OCI-LY7 (cell line): Measurements from ENCODE around the gene RNF14. TPM values are rescaled to one million over a fixed set of nuclear protein-coding genes. Genes with fewer than 3 reads are reported as not detected.

ENCODE experiments used
- BruUV-seq: library from RNA; stranded (reverse); fragments of 400-500 nt; replicated peaks from 2 replicates; lab custom pipeline; 2021; lab: Mats Ljungman, UMichigan
- CTCF ChIA-PET: fragments of 300-600 bp; sonication (Branson Sonifier 250); formaldehyde crosslinking; loops from one replicate; lab custom pipeline; 2022; ENCODE audit warnings: antibody characterized with exemption; ENCODE audit not compliant: unreplicated experiment; lab: Charles Lee
- POLR2A ChIA-PET: fragments of 300-600 bp; sonication (Branson Sonifier 250); formaldehyde crosslinking; loops from one replicate; lab custom pipeline; 2022; ENCODE audit warnings: antibody characterized with exemption; lab: Charles Lee
- DNase-seq: peaks from one replicate; pipeline ENCODE4 v3.0.0-alpha.2; 2015; ENCODE audit warnings: low spot score
- H2AFZ ChIP-seq: fragments of 200-600 bp; sonication (generic), shearing (Covaris generic); 2 replicates; pipeline ENCODE4 v1.6.1; 2014; ENCODE audit warnings: mild to moderate bottlenecking, antibody characterized with exemption, low read length, moderate library complexity
- H3K27ac ChIP-seq: fragments of 200-600 bp; sonication (generic); 2 replicates; pipeline ENCODE4 v1.5.1; 2014; ENCODE audit warnings: mixed run types, low read depth, mild to moderate bottlenecking, moderate library complexity, low read length, inconsistent platforms; ENCODE audit not compliant: poor library complexity, severe bottlenecking
- H3K36me3 ChIP-seq: fragments of 200-600 bp; sonication (generic); 2 replicates; pipeline ENCODE4 v1.6.1; 2014; ENCODE audit warnings: mild to moderate bottlenecking, antibody characterized with exemption, low read length, moderate library complexity, mixed read lengths; ENCODE audit not compliant: insufficient read depth
- H3K4me1 ChIP-seq: fragments of 200-600 bp; sonication (generic); 2 replicates; pipeline ENCODE4 v1.5.1; 2014; ENCODE audit warnings: mild to moderate bottlenecking, low read length; ENCODE audit not compliant: insufficient read depth, poor library complexity, severe bottlenecking
- H3K4me2 ChIP-seq: fragments of 200-600 bp; sonication (generic); 2 replicates; pipeline ENCODE4 v1.6.1; 2014; ENCODE audit warnings: mild to moderate bottlenecking, low read length
- H3K4me3 ChIP-seq: fragments of 200-600 bp; sonication (generic); 2 replicates; pipeline ENCODE4 v1.5.1; 2014; ENCODE audit warnings: mild to moderate bottlenecking, low read depth, low read length; ENCODE audit not compliant: poor library complexity, severe bottlenecking
- H3K79me2 ChIP-seq: fragments of 200-600 bp; sonication (generic); 2 replicates; pipeline ENCODE4 v1.6.1; 2016; ENCODE audit warnings: low read depth, mild to moderate bottlenecking, low read length, moderate library complexity, mixed read lengths; ENCODE audit not compliant: insufficient read depth
- H3K9me2 ChIP-seq: fragments of 200-600 bp; sonication (generic); 2 replicates; pipeline ENCODE4 v1.6.1; 2016; ENCODE audit warnings: mild to moderate bottlenecking, low read length, mixed read lengths; ENCODE audit not compliant: insufficient read depth
- H3K9me3 ChIP-seq: fragments of 200-600 bp; sonication (generic); 2 replicates; pipeline ENCODE4 v1.6.1; 2014; ENCODE audit warnings: mild to moderate bottlenecking, mixed run types, low read length, mixed read lengths
- H4K20me1 ChIP-seq: fragments of 200-600 bp; sonication (generic); 2 replicates; pipeline ENCODE4 v1.6.1; 2014; ENCODE audit warnings: mild to moderate bottlenecking, antibody characterized with exemption, low read length, moderate library complexity, mixed read lengths; ENCODE audit not compliant: insufficient read depth
- CTCF ChIP-seq: fragments of 200-600 bp; sonication (generic); conservative IDR thresholded peaks from 2 replicates; pipeline ENCODE4 v1.5.1; 2014; ENCODE audit warnings: mild to moderate bottlenecking, antibody characterized with exemption, low read length, moderate library complexity, mixed read lengths
- EZH2phosphoT487 ChIP-seq: fragments of 200-600 bp; sonication (generic); IDR thresholded peaks from 2 replicates; pipeline ENCODE4 v1.6.1; 2018; ENCODE audit warnings: low read depth, borderline replicate concordance, mild to moderate bottlenecking, mixed run types, antibody characterized with exemption, low read length, moderate library complexity, mixed read lengths
- intact Hi-C: fragments of 100-400 bp; cut with micrococcal nuclease; formaldehyde crosslinking; loops from one replicate; pipeline ENCODE4 v1.10.0; 2022; ENCODE audit not compliant: unreplicated experiment
- total RNA-seq, 2 experiments: library from RNA; depleted of rRNA in 1 of 2; stranded (reverse); fragments of >200 nt in 1 of 2; shearing (Covaris generic) in 1 of 2; gene quantifications; 2 replicates each; pipeline ENCODE4 v1.2.3, GENCODE V29; 2014 to 2022

RNF14 gene
- total RNA-seq, 2 experiments from 2014 or later = 31.7 to 41.1 TPM

DNA sequence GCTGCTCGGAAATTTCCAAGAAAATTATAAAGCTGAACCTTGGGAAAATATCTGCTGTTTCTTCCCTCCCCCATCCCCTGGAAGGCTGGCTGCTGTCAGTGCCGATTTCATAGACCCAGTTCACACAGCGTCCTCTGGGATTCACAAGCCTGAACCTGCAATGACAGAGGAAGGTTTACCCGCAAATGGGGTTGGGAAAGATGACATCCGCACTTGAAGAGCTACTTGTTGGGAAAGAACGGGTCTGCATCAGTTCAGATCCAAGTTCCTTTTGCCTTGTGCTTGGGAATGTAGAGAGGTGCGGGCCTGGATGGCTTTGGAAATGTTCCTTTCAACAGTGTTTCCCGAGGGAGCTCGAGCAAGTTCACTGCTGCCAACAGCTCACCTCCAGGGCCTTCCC, 24.8 kb upstream of the RNF14 start:
- H4K20me1 ChIP-seq = no peaks in the 10 kb centered on the region
- intact Hi-C loops = no loop called here
- POLR2A ChIA-PET = interaction anchor here (0.6 to 3.9 kb wide), 5 partner anchors 10 to 205 kb away, joined by 3 to 20 read pairs (median 5); partner anchors contain the start of gene DELE1

DNA sequence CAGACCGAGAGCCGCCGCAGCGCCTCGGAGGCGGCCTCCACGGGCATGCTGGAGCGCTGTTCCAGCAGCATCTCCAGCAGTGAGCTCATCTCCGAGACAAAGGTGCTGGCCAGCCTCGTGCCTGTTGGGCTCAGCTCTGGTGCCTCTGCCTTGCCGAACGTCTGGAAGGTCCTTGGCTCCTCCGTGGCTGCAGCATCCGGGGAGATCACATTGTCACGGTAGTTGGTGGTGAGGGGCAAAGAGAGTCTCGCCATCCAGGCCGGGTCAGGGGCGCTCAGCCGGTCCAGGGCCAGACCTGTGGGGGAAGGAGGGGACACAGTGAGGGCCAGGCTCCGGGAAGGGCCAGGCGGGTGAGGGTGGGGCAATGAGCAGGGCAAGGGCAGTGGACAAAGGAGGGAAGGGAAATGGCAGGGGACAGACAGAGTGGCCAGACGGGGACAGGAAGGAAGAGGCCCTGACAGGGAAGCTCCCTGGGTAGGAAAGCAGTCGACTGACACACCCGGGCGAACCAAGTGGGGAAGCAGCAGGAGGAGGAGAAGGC, 23.3 kb upstream of the RNF14 start:
- Histone ChIP-seq H3K36me3 (no peaks in the 10 kb centered on the region), H3K27ac (no peak overlapping the region), H3K4me3 (no peak overlapping the region), H4K20me1 (no peaks in the 10 kb centered on the region), H3K4me2 (no peak overlapping the region), H3K9me3 (no peaks in the 10 kb centered on the region), H3K79me2 (no peaks in the 10 kb centered on the region), H2AFZ (no peak overlapping the region), H3K4me1 (no peaks in the 10 kb centered on the region), H3K9me2 (no peaks in the 10 kb centered on the region)
- no peak for DNase-seq
- CTCF ChIA-PET = no interaction called here
- POLR2A ChIA-PET = interaction anchor here (1.8 to 3.9 kb wide), 2 partner anchors 8 to 23 kb away, joined by 5 to 20 read pairs; partner anchors contain the start of gene DELE1
- intact Hi-C loops = no loop called here
- BruUV-seq = no TSS peak
- TF ChIP-seq EZH2phosphoT487 (no peak), CTCF (no peak)

More for the DNA sequence above, 24.8 kb upstream of the RNF14 start:
- Histone ChIP-seq H2AFZ (no peak overlapping the region), H3K4me3 (no peak overlapping the region), H3K9me3 (no peaks in the 10 kb centered on the region), H3K79me2 (no peaks in the 10 kb centered on the region), H3K4me1 (no peaks in the 10 kb centered on the region), H3K27ac (no peak overlapping the region), H3K4me2 (no peak overlapping the region), H3K9me2 (no peaks in the 10 kb centered on the region), H3K36me3 (peaks cover 9% of the 10 kb centered on the region; the same call in 1 of the 2 replicates)
- TF ChIP-seq CTCF = no peak
- no peak for TF ChIP-seq EZH2phosphoT487
- no TSS peak for BruUV-seq
- no peak for DNase-seq
- CTCF ChIA-PET = interaction anchor here (1.0 kb wide), 1 partner anchor 27 kb away, joined by 3 read pairs; no protein-coding TSS in a partner anchor

DNA sequence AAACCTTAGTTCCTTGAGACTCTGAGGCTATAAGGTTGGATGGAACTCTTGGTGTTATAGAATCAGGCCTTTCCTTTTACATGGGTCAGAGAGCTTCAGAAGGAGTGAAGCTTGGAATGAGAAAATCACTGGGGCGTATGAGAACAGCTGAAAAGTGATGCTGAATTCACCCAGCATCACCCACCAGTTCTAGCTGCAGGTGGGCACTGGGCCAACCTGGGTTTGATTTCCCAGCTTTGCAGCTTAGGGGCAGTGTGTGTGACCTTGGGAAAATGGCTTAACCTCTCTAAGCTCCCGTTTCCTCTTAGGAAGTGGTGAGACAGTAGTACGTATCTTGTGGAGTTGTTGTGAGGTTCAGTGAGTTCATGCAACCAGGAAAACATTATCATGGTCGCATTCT, 21.6 kb upstream of the RNF14 start:
- BruUV-seq = no TSS peak
- POLR2A ChIA-PET = interaction anchor here (1.1 to 1.9 kb wide), 2 partner anchors 22 to 24 kb away, joined by 4 to 7 read pairs; partner anchors contain the start of genes DELE1 and RNF14
- TF ChIP-seq EZH2phosphoT487 (no peak), CTCF (no peak)
- Histone ChIP-seq H3K4me2 (no peak overlapping the region), H2AFZ (no peak overlapping the region), H3K9me2 (no peaks in the 10 kb centered on the region), H3K79me2 (no peaks in the 10 kb centered on the region), H3K4me1 (no peaks in the 10 kb centered on the region), H3K9me3 (no peaks in the 10 kb centered on the region), H3K36me3 (no peaks in the 10 kb centered on the region), H3K27ac (no peak overlapping the region), H3K4me3 (no peak overlapping the region), H4K20me1 (no peaks in the 10 kb centered on the region)
- CTCF ChIA-PET = no interaction called here
- no peak for DNase-seq
- intact Hi-C loops = no loop called here
